Measurements from ENCODE around the gene GLIPR1L1.

- TF ChIP-seq CTCF (IDR thresholded peaks at IDR 0.05) (no peak), EP300 (IDR thresholded peaks at IDR 0.05) (no peak), POLR2A (IDR thresholded peaks at IDR 0.05) (no peak)
Observed at GRCh38 chr12:75322464-75322863, 12.0 kb upstream of the GLIPR1L1 start.

All from gastroesophageal sphincter (tissue), 3 donors.